Adipocyte (in vitro differentiated cells): Measurements from ENCODE around the gene SAFB2.

Source experiments
- DNase-seq: peaks from one replicate; pipeline ENCODE4 v3.0.0-alpha.2; 2015; ENCODE audit warnings: low read depth
- H3K27me3 ChIP-seq: replicated peaks from 2 replicates; pipeline ENCODE4 v1.7.0; 2013; ENCODE audit warnings: mild to moderate bottlenecking, low read length, moderate library complexity; ENCODE audit not compliant: control insufficient read depth, insufficient read depth
- H3K36me3 ChIP-seq: 2 replicates; pipeline ENCODE4 v1.7.0; 2013; ENCODE audit warnings: low read length, mild to moderate bottlenecking, moderate library complexity; ENCODE audit not compliant: control insufficient read depth, insufficient read depth, severe bottlenecking
- H3K4me1 ChIP-seq: 2 replicates; pipeline ENCODE4 v1.7.0; 2013; ENCODE audit warnings: mild to moderate bottlenecking, low read length, moderate library complexity; ENCODE audit not compliant: control insufficient read depth, insufficient read depth
- H3K4me3 ChIP-seq: 2 replicates; pipeline ENCODE4 v1.7.0; 2013; ENCODE audit warnings: mild to moderate bottlenecking, low read length, moderate library complexity
- H3K9ac ChIP-seq: 2 replicates; pipeline ENCODE4 v1.7.0; 2013; ENCODE audit warnings: mild to moderate bottlenecking, low read length, moderate library complexity
- H3K9me3 ChIP-seq: 2 replicates; pipeline ENCODE4 v1.7.0; 2013; ENCODE audit warnings: mild to moderate bottlenecking, low read length, moderate library complexity; ENCODE audit not compliant: control insufficient read depth

The SAFB2 gene

GRCh38 chr19:5632657-5633056 is 10.1 kb upstream of the SAFB2 start:
- peak overlapping the region; percentile 70 for H3K4me3 ChIP-seq
- DNase-seq, result no peak
- no peaks in the 10 kb centered on the region for H3K27me3 ChIP-seq
- H3K36me3 ChIP-seq, result peaks cover 19% of the 10 kb centered on the region
- H3K4me1 ChIP-seq, result peaks cover 76% of the 10 kb centered on the region
- no peaks in the 10 kb centered on the region for H3K9me3 ChIP-seq
- peak overlapping the region; percentile 80 for H3K9ac ChIP-seq

- Histone ChIP-seq H3K4me3 (peak overlapping the region; percentile 70), H3K9ac (peak overlapping the region; percentile 80), H3K9me3 (no peaks in the 10 kb centered on the region), H3K4me1 (peaks cover 77% of the 10 kb centered on the region), H3K36me3 (peaks cover 24% of the 10 kb centered on the region), H3K27me3 (no peaks in the 10 kb centered on the region)
- DNase-seq, result no peak
These were observed 9.7 kb upstream of the SAFB2 start for GRCh38 chr19:5632241-5632612.

- H3K9me3 ChIP-seq, result no peaks in the 10 kb centered on the region
- DNase-seq, result peak; percentile 68
- peaks cover 29% of the 10 kb centered on the region for H3K36me3 ChIP-seq
These were observed 9.1 kb upstream of the SAFB2 start for GRCh38 chr19:5631567-5632240.

DNA sequence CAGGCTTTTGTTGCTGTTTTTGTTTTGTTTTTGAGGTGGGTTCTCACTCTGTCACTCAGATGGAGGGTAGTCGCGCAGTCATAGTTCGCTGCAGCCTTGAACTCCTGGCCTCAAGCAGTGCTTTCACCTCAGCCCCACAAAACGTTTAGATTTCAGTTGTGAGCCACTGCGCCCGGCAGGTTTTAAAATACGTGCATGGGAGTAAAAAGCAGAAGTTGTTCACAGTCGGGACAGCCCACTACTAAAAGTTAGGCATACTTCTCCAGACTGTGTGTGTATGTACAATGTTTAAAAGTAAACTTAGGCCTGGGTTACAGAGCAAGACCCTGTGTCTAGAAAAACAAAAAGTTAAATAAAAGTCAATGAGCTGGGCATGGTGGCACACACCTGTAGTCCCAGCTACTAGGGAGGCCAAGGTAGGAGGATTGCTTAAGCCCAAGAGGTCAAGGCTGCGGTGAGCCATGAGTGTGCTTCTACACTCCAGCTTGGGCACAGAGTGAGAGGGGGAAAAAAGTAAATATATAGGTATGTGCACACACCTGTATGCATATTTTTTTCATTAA is 6.4 kb upstream of the SAFB2 start:
- peaks cover 46% of the 10 kb centered on the region for H3K36me3 ChIP-seq
- H3K9ac ChIP-seq, result peak overlapping the region; percentile 50
- no peaks in the 10 kb centered on the region for H3K9me3 ChIP-seq
- no peak for DNase-seq
- H3K4me3 ChIP-seq, result no peak overlapping the region
- H3K4me1 ChIP-seq, result peaks cover 80% of the 10 kb centered on the region
- H3K27me3 ChIP-seq, result no peaks in the 10 kb centered on the region

More at GRCh38 chr19:5631567-5632240, 9.1 kb upstream of the SAFB2 start:
- Histone ChIP-seq H3K27me3 (no peaks in the 10 kb centered on the region), H3K4me1 (peaks cover 80% of the 10 kb centered on the region), H3K9ac (peak overlapping the region; percentile 80), H3K4me3 (peak overlapping the region; percentile 70)

DNA sequence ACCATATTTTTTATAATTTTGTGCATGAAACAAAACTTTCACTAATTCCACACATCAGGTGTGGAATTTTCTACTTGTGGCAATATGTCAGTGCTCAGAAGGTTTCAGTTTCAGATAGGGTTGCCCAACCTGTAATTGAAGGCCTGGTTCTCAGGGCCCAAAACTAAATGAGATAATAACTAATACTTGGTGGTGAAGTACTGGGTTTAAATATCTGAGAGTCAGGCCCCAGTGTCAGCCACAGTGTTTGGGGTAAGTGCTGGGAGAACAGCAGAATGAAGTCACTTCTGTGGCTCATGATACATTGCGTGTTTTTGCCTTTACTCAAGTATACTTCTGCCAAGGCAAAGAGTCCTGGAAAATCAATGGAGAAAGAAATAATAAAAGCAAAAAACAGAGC is 5.9 kb upstream of the SAFB2 start:
- Histone ChIP-seq H3K4me3 (no peak overlapping the region), H3K36me3 (peaks cover 46% of the 10 kb centered on the region), H3K9me3 (no peaks in the 10 kb centered on the region), H3K27me3 (no peaks in the 10 kb centered on the region), H3K9ac (peak overlapping the region; percentile 50), H3K4me1 (peaks cover 77% of the 10 kb centered on the region)
- DNase-seq, result no peak

- H3K36me3 ChIP-seq, result peaks cover 46% of the 10 kb centered on the region
- H3K9me3 ChIP-seq, result no peaks in the 10 kb centered on the region
- H3K4me3 ChIP-seq, result no peak overlapping the region
- peaks cover 68% of the 10 kb centered on the region for H3K4me1 ChIP-seq
- no peaks in the 10 kb centered on the region for H3K27me3 ChIP-seq
- H3K9ac ChIP-seq, result no peak overlapping the region
- no peak for DNase-seq
These were observed 4.9 kb upstream of the SAFB2 start for GRCh38 chr19:5627395-5627904.

- no peak for DNase-seq
- peak overlapping the region; percentile 98 for H3K9ac ChIP-seq
- no peaks in the 10 kb centered on the region for H3K9me3 ChIP-seq
- H3K4me3 ChIP-seq, result peak overlapping the region; percentile 98
- peaks cover 49% of the 10 kb centered on the region for H3K36me3 ChIP-seq
- no peaks in the 10 kb centered on the region for H3K27me3 ChIP-seq
- H3K4me1 ChIP-seq, result peaks cover 58% of the 10 kb centered on the region
These were observed 3.1 kb upstream of the SAFB2 start for GRCh38 chr19:5625641-5626040.

- H3K36me3 ChIP-seq, result peaks cover 57% of the 10 kb centered on the region
- peak overlapping the region; percentile 98 for H3K4me3 ChIP-seq
- no peaks in the 10 kb centered on the region for H3K9me3 ChIP-seq
- DNase-seq, result no peak
- peaks cover 63% of the 10 kb centered on the region for H3K4me1 ChIP-seq
- no peaks in the 10 kb centered on the region for H3K27me3 ChIP-seq
- peak overlapping the region; percentile 98 for H3K9ac ChIP-seq
These were observed 2.2 kb upstream of the SAFB2 start for GRCh38 chr19:5624741-5625278.

DNA sequence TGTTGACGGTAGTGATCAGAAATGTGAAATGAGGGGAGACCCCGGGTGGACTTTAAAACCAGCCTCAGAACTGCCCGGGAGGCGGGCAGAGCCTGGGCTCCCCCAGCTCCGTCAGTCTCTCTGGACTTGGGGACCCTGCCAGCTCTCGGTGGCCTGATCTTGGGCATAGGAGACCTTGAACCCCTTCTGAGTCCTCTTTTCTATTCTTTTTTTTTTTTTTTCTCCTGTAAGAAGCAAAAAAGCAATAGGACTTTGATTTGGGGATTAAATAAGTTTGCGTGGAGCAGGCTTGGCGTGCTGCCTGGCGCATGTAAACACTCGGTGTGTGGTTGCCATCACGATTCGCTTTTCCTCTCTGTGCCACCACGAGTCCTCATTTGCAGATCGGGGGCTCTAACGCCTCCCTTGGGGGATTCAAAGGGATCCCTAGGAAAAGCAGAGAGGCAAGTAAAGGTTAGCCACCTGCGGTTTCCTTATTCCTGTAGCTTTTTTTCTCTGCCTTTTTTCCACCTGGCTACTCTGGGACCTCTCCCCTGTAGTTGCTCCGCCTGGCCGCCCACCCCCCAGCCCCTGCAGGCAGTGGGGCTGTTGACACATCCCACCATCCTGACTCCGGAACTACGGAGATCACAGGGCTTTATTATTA is 1.6 kb upstream of the SAFB2 start:
- H3K27me3 ChIP-seq, result no peaks in the 10 kb centered on the region
- H3K36me3 ChIP-seq, result peaks cover 53% of the 10 kb centered on the region
- peak overlapping the region; percentile 98 for H3K4me3 ChIP-seq
- peak; percentile 79 for DNase-seq
- peaks cover 57% of the 10 kb centered on the region for H3K4me1 ChIP-seq
- peak overlapping the region; percentile 98 for H3K9ac ChIP-seq
- H3K9me3 ChIP-seq, result no peaks in the 10 kb centered on the region

DNA sequence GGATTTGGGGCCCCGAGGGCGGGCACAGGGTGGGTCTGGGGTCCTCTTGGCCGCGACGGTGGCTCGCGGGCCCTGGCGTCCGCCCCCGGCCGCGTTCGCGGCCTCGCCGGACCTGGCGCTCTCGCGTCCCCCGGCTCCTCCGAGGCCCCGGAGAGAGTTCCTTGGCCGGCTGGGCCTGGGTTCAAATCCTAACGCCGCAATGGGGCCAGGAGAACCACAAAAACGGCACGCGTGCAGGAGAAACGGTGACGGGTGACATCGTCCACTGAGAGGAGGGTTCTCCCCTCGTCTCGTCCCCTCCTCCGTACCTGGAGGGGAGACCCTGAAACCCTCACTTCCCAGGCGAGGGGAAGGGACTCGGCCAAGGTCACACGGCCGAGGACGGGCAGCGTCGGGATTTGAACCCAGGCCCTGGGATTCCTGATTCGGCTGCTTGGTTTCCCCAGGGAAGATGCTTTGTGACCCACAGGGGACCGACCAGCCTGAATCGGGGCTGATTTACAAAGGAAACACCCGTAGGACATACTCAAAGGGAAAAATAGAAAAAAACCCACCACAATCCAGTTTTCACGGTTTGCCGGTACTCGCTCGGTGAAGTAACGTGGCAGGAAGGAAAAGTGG is 931 bp upstream of the SAFB2 start:
- Histone ChIP-seq H3K4me3 (peak overlapping the region; percentile 98), H3K36me3 (peaks cover 54% of the 10 kb centered on the region), H3K9me3 (no peaks in the 10 kb centered on the region), H3K4me1 (peaks cover 51% of the 10 kb centered on the region), H3K27me3 (no peaks in the 10 kb centered on the region), H3K9ac (peak overlapping the region; percentile 98)
- no peak for DNase-seq

DNA sequence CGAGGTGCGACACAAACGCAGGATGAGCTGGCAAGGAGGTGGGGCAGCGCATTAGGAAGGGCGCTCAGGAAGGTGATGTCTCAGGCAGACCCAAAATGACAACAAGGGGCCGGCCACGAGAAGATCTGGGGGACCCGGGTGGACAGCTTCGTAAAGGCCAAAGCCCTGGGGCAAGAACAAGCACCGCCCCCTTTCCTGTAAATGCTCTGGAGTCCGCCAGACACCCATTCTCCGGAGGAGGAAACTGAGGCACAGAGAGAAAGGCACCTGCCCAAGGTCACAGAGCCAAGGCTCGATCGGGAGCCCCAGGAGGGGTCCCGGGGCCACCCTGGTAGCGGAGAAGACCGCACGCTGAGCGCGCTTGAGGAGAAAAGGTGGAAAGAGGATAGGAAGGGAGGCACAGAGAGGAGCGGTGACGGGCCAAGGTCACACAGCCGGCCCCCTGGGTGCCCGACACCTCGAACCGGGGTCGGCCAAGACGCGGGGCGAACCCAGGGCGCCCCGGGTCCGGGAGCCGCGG is 571 bp downstream of the SAFB2 start:
- Histone ChIP-seq H3K27me3 (no peaks in the 10 kb centered on the region), H3K4me3 (peak overlapping the region; percentile 98), H3K9me3 (no peaks in the 10 kb centered on the region), H3K9ac (peak overlapping the region; percentile 98), H3K4me1 (peaks cover 37% of the 10 kb centered on the region), H3K36me3 (peaks cover 51% of the 10 kb centered on the region)
- peak; percentile 41 for DNase-seq
